ENCODE data around the gene GASK1A. TPM values are rescaled to one million over a fixed set of nuclear protein-coding genes. Genes with fewer than 3 reads are reported as not detected.

Gene GASK1A
- total and polyA plus RNA-seq, 2 of the 8 experiments (the other 6 are each of a cell fraction or from before 2014, with no cell fraction given): 4.7 to 7.9 TPM

DNA sequence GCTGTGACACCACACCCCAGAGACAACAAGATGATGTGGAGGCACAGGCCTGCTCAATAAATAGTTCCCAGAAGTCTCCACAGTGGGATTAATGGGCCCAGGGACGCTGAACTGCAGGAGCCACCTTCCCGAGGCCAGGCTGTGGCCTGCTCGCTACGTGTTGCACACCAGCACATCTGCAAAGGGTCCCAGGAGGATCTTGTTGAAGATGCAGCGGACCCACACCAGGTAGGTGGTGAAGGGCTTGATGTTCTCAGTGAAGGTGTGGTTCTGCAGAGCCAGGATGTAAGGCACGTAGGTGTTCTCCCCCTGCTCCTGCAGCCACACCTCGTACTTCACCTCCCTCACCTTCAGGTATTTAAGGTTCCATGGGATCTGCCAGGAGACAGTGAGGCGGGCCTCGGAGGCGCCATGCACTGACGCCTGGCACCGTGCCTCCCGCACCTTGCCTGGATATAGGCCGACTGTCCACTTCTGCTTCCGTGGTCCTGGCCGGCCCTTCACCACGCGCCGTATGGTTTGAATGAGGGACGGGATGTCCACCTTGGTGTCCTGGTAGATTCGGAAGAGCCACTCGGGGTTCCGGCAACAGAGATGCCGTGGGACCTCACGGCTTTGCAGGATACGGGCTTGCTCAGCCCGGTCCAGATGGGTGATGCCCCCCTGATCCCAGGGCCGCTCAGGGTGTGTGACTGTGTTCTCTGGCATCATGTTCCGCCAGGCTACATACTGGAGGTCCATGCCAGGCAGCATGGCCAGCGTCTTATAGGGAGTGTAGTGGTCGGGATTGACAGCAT is 100.6 kb downstream of the GASK1A start:
- no peak overlapping the region for H2BK12ac ChIP-seq (ENCODE audit: low read depth, low read length)
- ChIA-PET POLR2A (ENCODE audit: partially characterized antibody) (no interaction called here), CTCF (ENCODE audit: partially characterized antibody) (interaction anchor here (1.2 to 3.4 kb wide), 3 partner anchors 8 to 118 kb away, joined by 3 to 17 read pairs (median 5); no protein-coding TSS in a partner anchor)
- H2BK20ac ChIP-seq (ENCODE audit: low read length): no peak overlapping the region
- no peaks in the 10 kb centered on the region for H3K79me2 ChIP-seq (ENCODE audit: control insufficient read depth in 1 of 2, insufficient read depth in 2 of 2, low read length in 2 of 2)
- no peak overlapping the region for H3K4me2 ChIP-seq (ENCODE audit: insufficient read depth in 1 of 2, low read depth in 2 of 2, low read length in 2 of 2)
- H2AK5ac ChIP-seq (ENCODE audit: low read depth, low read length): no peak overlapping the region
- no peak overlapping the region for H2BK15ac ChIP-seq (ENCODE audit: low read length)
- H2BK5ac ChIP-seq (ENCODE audit: low read depth, low read length): no peak overlapping the region
- H3K23ac ChIP-seq (ENCODE audit: insufficient read length): no peak overlapping the region
- H4K8ac ChIP-seq (ENCODE audit: extremely low read depth, insufficient read depth, low read length): no peak overlapping the region
- H3K56ac ChIP-seq (replicated peaks; ENCODE audit: insufficient read length, low read depth, low read length): no peak overlapping the region
- H3K27ac ChIP-seq (ENCODE audit: low read depth, low read length): no peak overlapping the region
- H3K14ac ChIP-seq (ENCODE audit: insufficient read length): no peak overlapping the region
- peaks cover 0 to 20% (median 10%) of the 10 kb centered on the region in 4 experiments; a peak in 4 of 8 replicates for H3K36me3 ChIP-seq (ENCODE audit: control insufficient read depth in 2 of 4, insufficient read depth in 4 of 4, low read length in 3 of 4)
- FAIRE-seq: no peak
- H3K4ac ChIP-seq (replicated peaks; ENCODE audit: insufficient read length, low read depth, low read length): no peak overlapping the region
- H4K5ac ChIP-seq (ENCODE audit: insufficient read length, low read depth, low read length): no peak overlapping the region
- H3K9me3 ChIP-seq (ENCODE audit: insufficient read depth in 2 of 2, low read depth in 1 of 2, low read length in 1 of 2): peaks cover 18 to 21% of the 10 kb centered on the region in 2 experiments
- H3K79me1 ChIP-seq (ENCODE audit: low read depth, low read length): no peaks in the 10 kb centered on the region; the same call in 1 of the 2 replicates
- H3K23me2 ChIP-seq (ENCODE audit: low read depth, low read length): no peaks in the 10 kb centered on the region
- DNase-seq (ENCODE audit: low read depth in 1 of 2, low spot score in 2 of 2): peak in 1 of 2 experiments; percentile 16
- H2AFZ ChIP-seq (ENCODE audit: low read length): no peak overlapping the region
- no peak overlapping the region for H3K18ac ChIP-seq (ENCODE audit: extremely low read depth, low read length)
- no peaks in the 10 kb centered on the region for H3K4me1 ChIP-seq (replicated peaks in 1 of 4; ENCODE audit: control insufficient read depth in 3 of 4, insufficient read depth in 4 of 4, low read length in 3 of 4)
- H2BK120ac ChIP-seq (replicated peaks; ENCODE audit: low read depth, low read length): no peak overlapping the region
- H3K9ac ChIP-seq (replicated peaks in 1 of 4; ENCODE audit: extremely low read depth in 1 of 4, low read depth in 3 of 4, low read length in 3 of 4): no peak overlapping the region
- no peaks in the 10 kb centered on the region for H3K27me3 ChIP-seq (replicated peaks in 1 of 4; ENCODE audit: control insufficient read depth in 3 of 4, extremely low read depth in 1 of 4, insufficient read depth in 3 of 4, low read length in 3 of 4)
- H3K4me3 ChIP-seq (ENCODE audit: extremely low read depth in 1 of 4, insufficient read depth in 2 of 4, low read depth in 3 of 4, low read length in 4 of 4): no peak overlapping the region
- WGBS, 2 experiments (ENCODE audit: extremely low coverage in 1 of 2, insufficient coverage in 1 of 2, insufficient read length in 1 of 2, insufficient replicate concordance in 2 of 2, low coverage in 1 of 2, low lambda C conversion rate in 2 of 2, missing lambda C conversion rate in 1 of 2): 92% methylated on average over 30 of the region's 31 CpGs; no CpG with 5 or more reads in 1 of the 2 experiments
- H4K20me1 ChIP-seq (replicated peaks in 1 of 2; ENCODE audit: control insufficient read depth in 1 of 2, insufficient read depth in 2 of 2, low read length in 2 of 2): no peaks in the 10 kb centered on the region
- H4K91ac ChIP-seq (replicated peaks; ENCODE audit: insufficient read length, low read length): no peak overlapping the region
- TF ChIP-seq TBP (IDR thresholded peaks at IDR 0.05; ENCODE audit: low read depth, low read length): no peak
